Measurements from ENCODE around the gene FOXP1.

DNA sequence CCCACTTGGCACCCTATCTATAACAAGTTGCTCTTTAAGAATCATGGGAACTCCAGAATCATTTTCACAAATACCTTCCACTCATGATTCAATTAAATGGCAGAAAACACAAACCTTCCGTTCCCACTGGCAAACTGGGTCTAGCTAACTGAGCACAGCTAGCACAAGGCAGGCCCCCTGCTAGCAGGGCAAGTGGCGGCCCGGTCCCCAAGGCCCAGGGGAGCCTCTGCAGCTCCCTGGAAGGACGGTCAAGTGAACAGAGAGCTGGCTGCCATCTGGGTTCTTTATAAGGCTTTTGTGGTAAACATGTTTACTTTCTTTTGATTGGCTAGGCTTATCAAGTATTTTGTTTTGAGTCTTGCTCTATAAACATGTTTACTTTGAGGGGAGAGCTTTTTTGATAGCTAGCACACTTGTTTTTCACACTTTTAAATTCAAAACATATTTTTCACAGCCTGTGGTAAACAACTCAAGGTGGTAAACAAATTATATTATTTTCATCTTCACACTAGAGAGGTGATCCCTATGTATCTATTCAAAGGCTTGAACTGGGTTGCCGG lies 81.4 kb downstream of the FOXP1 start:
- TF ChIP-seq, protein P1, sequence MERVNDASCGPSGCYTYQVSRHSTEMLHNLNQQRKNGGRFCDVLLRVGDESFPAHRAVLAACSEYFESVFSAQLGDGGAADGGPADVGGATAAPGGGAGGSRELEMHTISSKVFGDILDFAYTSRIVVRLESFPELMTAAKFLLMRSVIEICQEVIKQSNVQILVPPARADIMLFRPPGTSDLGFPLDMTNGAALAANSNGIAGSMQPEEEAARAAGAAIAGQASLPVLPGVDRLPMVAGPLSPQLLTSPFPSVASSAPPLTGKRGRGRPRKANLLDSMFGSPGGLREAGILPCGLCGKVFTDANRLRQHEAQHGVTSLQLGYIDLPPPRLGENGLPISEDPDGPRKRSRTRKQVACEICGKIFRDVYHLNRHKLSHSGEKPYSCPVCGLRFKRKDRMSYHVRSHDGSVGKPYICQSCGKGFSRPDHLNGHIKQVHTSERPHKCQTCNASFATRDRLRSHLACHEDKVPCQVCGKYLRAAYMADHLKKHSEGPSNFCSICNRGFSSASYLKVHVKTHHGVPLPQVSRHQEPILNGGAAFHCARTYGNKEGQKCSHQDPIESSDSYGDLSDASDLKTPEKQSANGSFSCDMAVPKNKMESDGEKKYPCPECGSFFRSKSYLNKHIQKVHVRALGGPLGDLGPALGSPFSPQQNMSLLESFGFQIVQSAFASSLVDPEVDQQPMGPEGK (CRISPR knock-in tag; IDR thresholded peaks at IDR 0.05; ENCODE audit: borderline replicate concordance) = no peak
- TF ChIP-seq RARB (CRISPR knock-in tag; IDR thresholded peaks at IDR 0.05) = no peak
- TF ChIP-seq TCF4 (CRISPR knock-in tag; IDR thresholded peaks at IDR 0.05; ENCODE audit: borderline replicate concordance) = no peak
- no peak for TF ChIP-seq CSDC2 (CRISPR knock-in tag; IDR thresholded peaks at IDR 0.05)
- TF ChIP-seq ZNF70 (CRISPR knock-in tag; IDR thresholded peaks at IDR 0.05) = no peak
- no peak for TF ChIP-seq ARNTL (CRISPR knock-in tag; IDR thresholded peaks at IDR 0.05; ENCODE audit: borderline replicate concordance, low read depth)
- no peak for TF ChIP-seq ZFP3 (CRISPR knock-in tag; IDR thresholded peaks at IDR 0.05)
- no peak for TF ChIP-seq ZC3H10 (CRISPR knock-in tag; IDR thresholded peaks at IDR 0.05)
- no peak for TF ChIP-seq ISL1 (CRISPR knock-in tag; IDR thresholded peaks at IDR 0.05)
- TF ChIP-seq BACH2 (CRISPR knock-in tag; IDR thresholded peaks at IDR 0.05; ENCODE audit: borderline replicate concordance) = no peak
- TF ChIP-seq, protein P2, sequence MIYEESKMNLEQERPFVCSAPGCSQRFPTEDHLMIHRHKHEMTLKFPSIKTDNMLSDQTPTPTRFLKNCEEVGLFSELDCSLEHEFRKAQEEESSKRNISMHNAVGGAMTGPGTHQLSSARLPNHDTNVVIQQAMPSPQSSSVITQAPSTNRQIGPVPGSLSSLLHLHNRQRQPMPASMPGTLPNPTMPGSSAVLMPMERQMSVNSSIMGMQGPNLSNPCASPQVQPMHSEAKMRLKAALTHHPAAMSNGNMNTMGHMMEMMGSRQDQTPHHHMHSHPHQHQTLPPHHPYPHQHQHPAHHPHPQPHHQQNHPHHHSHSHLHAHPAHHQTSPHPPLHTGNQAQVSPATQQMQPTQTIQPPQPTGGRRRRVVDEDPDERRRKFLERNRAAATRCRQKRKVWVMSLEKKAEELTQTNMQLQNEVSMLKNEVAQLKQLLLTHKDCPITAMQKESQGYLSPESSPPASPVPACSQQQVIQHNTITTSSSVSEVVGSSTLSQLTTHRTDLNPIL (CRISPR knock-in tag; IDR thresholded peaks at IDR 0.05; ENCODE audit: low read depth) = no peak

Data from SK-N-SH treated with all-trans-retinoic acid at 6 μM for 48 hours (cell line).